Cardiac septum (tissue), 1 donor: ENCODE data around the gene R3HDM2. TPM values are rescaled to one million over a fixed set of nuclear protein-coding genes. Genes with fewer than 3 reads are reported as not detected.

Experiments used
- DNase-seq: peaks from one replicate; pipeline ENCODE4 v3.0.0-alpha.2; 2020; ENCODE audit warnings: low spot score
- intact Hi-C: fragments of 100-400 bp; cut with DNase I; formaldehyde crosslinking; loops from one replicate; pipeline ENCODE4 v1.14.0; 2022
- total RNA-seq: library from RNA; stranded (reverse); fragmentation: NEBNext Ultra II Directional; extraction: Animal tissue kit (Norgen Biotek cat#: 25700); gene quantifications from one replicate; pipeline ENCODE4 v1.2.1, GENCODE V29; 2021
- donor health status: DM: no; HTN: no; CAD: no.

Gene R3HDM2
- total RNA-seq, 1 donor from 2014 or later, result 77.7 TPM

GRCh38 chr12:57216014-57216911 is 214.6 kb downstream of the R3HDM2 start, which contains the start of gene NXPH4:
TSS of gene NXPH4 (plus strand) at chr12:57216794. CDS start at chr12:57216970, 176 bp downstream.
- DNase-seq, result no peak
- intact Hi-C loops, result loop anchor here (1.0 kb wide), 1 partner anchor 23 kb away; no protein-coding TSS in a partner anchor

- no peak for DNase-seq
- intact Hi-C loops, result loop anchor here (1.0 kb wide), 1 partner anchor 24 kb away; no protein-coding TSS in a partner anchor
Measured at GRCh38 chr12:57215668-57216013, 215.2 kb downstream of the R3HDM2 start.

GRCh38 chr12:57215065-57215464 is 215.8 kb downstream of the R3HDM2 start:
- intact Hi-C loops, result no loop called here
- DNase-seq, result no peak

DNA sequence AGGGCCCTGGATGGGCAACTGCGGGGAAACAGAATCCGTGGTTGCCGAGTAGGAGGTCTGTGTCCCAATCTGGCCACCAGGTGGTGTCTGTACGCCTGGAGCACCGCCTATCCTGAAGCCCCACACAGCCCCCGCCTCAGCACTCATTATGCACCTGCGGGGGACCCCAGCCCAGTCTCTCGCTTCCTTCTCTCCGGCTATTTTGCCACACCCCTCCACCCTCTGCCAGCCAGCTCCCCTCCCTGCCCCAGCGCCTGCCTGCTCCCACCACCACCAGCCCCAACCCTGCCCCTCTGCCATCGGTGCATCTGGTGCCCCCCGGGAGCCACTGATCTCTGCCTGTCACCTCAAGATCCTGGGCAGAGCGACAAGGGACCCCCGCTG is 216.5 kb downstream of the R3HDM2 start:
- intact Hi-C loops, result loop anchor here (5.0 kb wide), 1 partner anchor 243 kb away; the partner anchor contains the start of genes GLI1 and INHBE
- DNase-seq, result no peak

DNA sequence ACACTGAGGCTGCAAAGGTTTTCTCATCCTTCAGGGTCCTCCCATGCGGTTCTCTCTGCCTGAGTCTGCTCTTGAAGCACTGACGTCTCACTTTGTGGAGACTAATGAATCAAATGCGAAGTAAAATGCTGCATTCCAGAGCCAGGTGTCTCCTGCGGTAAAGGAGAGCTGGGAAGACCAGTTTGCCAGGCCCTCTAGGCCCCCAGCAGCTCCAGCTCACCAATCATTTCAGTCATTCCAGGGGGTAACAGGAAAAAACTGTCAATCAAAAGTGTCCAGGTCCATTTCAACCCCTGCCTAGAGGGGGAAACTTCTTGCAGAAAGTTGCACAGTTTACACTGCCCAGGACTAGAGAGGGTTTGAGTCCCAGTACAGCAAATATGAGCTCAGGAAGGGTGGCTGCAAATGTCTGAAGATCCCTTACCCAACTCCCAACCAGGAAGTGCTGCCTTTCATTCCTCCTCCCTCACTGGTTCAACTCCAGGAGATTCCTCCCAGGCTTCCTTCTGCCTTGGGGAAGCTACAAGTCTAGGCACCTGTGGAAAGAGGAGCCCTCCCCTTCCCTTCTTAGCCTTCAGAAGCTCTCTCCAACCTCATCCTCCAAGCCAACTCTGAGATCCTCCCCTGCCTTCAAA is 217.0 kb downstream of the R3HDM2 start:
- intact Hi-C loops, result loop anchor here (5.0 kb wide), 1 partner anchor 243 kb away; the partner anchor contains the start of genes GLI1 and INHBE
- DNase-seq, result no peak

GRCh38 chr12:57213058-57213715 is 217.7 kb downstream of the R3HDM2 start:
- intact Hi-C loops, result loop anchor here (5.0 kb wide), 1 partner anchor 244 kb away; the partner anchor contains the start of genes GLI1 and INHBE
- DNase-seq, result peak; percentile 95

DNA sequence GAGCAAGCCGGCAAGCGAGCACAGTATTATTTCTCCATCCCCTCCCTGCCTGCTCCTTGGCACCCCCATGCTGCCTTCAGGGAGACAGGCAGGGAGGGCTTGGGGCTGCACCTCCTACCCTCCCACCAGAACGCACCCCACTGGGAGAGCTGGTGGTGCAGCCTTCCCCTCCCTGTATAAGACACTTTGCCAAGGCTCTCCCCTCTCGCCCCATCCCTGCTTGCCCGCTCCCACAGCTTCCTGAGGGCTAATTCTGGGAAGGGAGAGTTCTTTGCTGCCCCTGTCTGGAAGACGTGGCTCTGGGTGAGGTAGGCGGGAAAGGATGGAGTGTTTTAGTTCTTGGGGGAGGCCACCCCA is 218.2 kb downstream of the R3HDM2 start:
- intact Hi-C loops, result loop anchor here (5.0 kb wide), 1 partner anchor 245 kb away; the partner anchor contains the start of genes GLI1 and INHBE
- DNase-seq, result no peak

GRCh38 chr12:57211791-57212700 is 218.8 kb downstream of the R3HDM2 start:
- no peak for DNase-seq
- intact Hi-C loops, result loop anchor here (5.0 kb wide), 1 partner anchor 245 kb away; the partner anchor contains the start of genes GLI1 and INHBE

DNA sequence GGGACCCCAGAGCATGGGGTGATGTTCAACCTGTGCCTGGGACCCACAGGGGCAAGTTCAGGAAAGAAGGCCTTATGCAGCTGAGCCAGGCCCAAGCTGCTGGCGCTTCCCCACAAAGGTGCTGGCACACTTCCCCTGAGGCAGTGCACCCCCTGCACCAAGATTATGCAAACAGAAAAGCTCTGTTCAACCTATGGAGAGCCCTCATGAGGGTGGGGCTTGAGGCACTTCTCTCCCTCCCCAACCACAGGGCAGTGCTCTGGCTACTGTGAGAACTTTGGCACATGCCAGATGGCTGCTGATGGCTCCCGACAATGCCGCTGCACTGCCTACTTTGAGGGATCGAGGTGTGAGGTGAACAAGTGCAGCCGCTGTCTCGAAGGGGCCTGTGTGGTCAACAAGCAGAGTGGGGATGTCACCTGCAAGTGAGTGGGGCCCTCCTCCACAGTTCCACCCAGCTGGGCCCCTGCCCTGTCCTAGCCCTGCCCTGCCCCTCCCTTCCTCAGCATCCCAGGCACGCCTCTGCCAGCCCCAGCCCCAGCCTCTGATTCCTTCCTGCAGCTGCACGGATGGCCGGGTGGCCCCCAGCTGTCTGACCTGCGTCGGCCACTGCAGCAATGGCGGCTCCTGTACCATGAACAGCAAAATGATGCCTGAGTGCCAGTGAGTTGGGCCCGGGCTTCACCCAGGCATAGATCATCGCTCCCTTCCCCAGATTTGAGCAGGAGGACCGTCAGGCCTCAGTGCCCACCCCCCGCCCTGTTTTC is 219.7 kb downstream of the R3HDM2 start:
- intact Hi-C loops, result loop anchor here (5.0 kb wide), 1 partner anchor 246 kb away; the partner anchor contains the start of genes GLI1 and INHBE
- no peak for DNase-seq

DNA sequence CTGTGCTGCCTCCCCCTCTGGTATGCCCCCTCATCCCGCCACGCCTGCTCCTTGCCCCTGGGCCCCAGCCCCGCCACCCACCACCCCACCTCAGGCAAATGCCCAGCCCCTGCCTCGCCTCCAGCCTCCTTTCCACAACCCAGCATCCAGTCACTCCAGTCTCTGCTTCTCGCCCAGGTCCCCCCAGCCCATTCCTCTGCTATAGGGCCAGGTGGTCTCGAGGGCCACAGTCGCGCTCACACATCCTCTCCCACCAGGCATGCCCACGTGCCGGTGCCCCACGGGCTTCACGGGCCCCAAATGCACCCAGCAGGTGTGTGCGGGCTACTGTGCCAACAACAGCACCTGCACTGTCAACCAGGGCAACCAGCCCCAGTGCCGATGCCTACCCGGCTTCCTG is 220.4 kb downstream of the R3HDM2 start:
- intact Hi-C loops, result loop anchor here (5.0 kb wide), 1 partner anchor 247 kb away; the partner anchor contains the start of genes GLI1 and INHBE

GRCh38 chr12:57209916-57210315 is 220.9 kb downstream of the R3HDM2 start:
- intact Hi-C loops, result loop anchor here (5.0 kb wide), 1 partner anchor 247 kb away; the partner anchor contains the start of genes GLI1 and INHBE
- no peak for DNase-seq

More for the DNA sequence above, 220.4 kb downstream of the R3HDM2 start:
- no peak for DNase-seq

DNA sequence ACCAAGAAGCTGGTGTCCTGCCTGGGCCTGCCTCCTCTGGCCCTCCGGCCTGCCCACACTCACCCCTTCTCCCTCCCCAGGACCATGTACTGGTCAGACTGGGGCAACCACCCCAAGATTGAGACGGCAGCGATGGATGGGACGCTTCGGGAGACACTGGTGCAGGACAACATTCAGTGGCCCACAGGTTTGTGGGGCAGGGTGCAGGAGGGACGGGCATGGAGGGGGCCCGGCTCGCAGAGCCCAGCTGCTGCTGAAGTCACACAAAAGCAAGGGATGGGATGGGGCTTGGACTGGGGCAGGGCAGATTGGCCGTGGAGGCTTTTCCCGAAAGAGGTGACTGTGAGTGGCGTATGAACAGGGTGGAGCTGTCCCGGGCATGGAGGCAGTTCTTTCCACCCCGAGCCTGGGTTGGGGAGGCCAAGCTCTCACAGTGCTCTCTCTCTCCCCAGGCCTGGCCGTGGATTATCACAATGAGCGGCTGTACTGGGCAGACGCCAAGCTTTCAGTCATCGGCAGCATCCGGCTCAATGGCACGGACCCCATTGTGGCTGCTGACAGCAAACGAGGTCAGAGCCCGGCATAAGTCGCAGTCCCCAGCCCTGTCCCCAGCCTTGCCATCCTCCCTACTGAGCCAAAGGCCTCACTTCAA is 222.1 kb downstream of the R3HDM2 start:
- DNase-seq, result peak; percentile 87

DNA sequence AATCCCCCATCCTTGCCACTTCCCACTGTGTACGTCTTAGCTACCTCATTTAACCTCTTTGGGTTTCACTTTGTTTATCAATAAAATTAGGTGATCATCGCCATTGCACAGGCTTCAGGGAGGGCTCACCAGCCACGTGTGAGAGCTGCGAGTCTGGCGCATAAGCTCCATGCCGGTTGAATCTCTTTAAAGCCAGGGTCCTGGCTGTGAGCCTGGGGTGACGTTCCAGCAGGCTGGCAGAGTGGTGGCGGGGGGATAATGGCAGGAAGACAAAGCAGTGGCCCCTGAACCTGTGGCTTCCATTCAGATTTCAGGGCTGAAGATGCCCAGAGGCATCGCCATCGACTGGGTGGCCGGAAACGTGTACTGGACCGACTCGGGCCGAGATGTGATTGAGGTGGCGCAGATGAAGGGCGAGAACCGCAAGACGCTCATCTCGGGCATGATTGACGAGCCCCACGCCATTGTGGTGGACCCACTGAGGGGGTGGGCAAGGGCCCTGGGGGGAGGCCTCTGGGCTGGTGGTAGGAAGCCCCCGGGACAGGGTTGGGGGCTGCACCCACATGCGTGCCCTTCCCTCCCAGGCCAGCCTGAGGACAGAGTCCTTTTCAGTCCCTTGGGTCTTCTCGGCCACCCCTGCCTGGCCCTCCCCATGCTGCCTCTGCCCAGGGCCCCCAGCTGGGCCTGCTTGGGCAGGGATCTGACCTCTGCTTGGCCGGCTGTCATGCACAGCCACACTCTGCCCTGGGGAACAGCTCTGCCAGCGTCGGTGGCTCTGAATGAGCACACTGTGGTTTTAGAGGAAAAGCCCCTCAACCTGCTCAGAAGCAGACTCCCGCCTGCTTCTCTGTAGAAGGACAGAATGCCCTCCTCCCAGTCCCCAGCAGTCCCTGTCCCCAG is 222.9 kb downstream of the R3HDM2 start:
- intact Hi-C loops, result no loop called here
- DNase-seq, result no peak

More for the DNA sequence above, 222.1 kb downstream of the R3HDM2 start:
- intact Hi-C loops, result no loop called here

DNA sequence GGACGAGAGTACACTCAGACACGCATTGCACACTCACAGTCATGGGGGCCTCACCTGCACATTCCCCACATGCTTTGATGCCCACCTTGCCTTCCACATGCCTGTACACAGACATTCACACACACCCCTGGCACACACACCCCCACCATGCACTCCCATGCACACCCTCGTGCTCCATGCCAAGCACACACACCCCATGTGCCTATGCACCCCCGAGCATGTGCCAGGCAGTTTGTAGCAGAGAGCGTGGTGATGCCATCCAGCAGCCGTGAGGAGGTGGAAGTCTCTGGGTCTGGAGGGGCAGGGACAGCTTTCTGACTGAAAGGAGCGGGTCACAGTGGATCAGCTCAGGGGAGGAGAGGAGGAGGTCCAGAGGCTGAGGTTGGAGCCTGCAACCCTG is 224.9 kb downstream of the R3HDM2 start:
- intact Hi-C loops, result no loop called here
- no peak for DNase-seq

- intact Hi-C loops, result no loop called here
- DNase-seq, result no peak
Measured at GRCh38 chr12:57205186-57205585, 225.7 kb downstream of the R3HDM2 start.

- no peak for DNase-seq
- intact Hi-C loops, result no loop called here
Measured at GRCh38 chr12:57204454-57204853, 226.4 kb downstream of the R3HDM2 start.
